Astrocyte of the spinal cord (primary cell): ENCODE measurements around the gene TUBAL3.

Source experiments
- DNase-seq: peaks from one replicate; pipeline ENCODE4 v3.0.0; 2011; ENCODE audit warnings: low read depth, low spot score
- H3K4me3 ChIP-seq: 2 replicates; pipeline ENCODE4 v1.5.1; 2011; ENCODE audit warnings: low read depth, mild to moderate bottlenecking, low read length, moderate library complexity
- CTCF ChIP-seq: IDR thresholded peaks from 2 replicates; pipeline ENCODE4 v1.5.1; 2012; ENCODE audit warnings: low read depth, mild to moderate bottlenecking, low read length, inconsistent platforms
- in situ Hi-C: cut with HindIII; loops from 2 replicates; pipeline ENCODE4 v1.10.0; 2017; ENCODE audit warnings: low sequenced_read_pairs

TUBAL3 gene

DNA sequence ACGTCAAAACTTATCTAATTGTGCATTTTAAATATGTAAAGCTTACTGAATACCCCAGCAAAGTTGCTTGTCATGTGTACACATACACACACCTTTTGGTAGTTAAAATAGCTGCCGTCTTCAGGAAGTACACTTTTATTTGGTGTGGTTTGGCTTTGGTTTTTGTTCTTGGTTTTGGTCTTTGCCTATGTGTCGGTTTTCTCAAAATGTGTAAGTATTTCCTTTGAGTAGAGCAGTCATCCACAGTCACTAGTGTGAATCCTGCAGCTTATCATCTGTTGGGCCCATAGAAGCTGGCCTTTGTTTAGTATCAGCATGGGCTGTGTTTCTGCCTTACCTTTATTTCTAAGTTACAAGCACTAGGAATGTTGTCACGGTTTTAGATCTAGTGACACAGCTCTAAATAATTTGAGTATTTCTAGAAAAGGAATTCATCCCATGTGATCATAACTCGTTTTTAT is 43.0 kb upstream of the TUBAL3 start:
- peak overlapping the region; percentile 70 for H3K4me3 ChIP-seq
- in situ Hi-C loops: no loop called here
- no peak for TF ChIP-seq CTCF
- DNase-seq: no peak

- TF ChIP-seq CTCF: no peak
- H3K4me3 ChIP-seq: peak overlapping the region; percentile 70
- in situ Hi-C loops: no loop called here
- no peak for DNase-seq
Measured at GRCh38 chr10:5447056-5447455, 42.4 kb upstream of the TUBAL3 start.

DNA sequence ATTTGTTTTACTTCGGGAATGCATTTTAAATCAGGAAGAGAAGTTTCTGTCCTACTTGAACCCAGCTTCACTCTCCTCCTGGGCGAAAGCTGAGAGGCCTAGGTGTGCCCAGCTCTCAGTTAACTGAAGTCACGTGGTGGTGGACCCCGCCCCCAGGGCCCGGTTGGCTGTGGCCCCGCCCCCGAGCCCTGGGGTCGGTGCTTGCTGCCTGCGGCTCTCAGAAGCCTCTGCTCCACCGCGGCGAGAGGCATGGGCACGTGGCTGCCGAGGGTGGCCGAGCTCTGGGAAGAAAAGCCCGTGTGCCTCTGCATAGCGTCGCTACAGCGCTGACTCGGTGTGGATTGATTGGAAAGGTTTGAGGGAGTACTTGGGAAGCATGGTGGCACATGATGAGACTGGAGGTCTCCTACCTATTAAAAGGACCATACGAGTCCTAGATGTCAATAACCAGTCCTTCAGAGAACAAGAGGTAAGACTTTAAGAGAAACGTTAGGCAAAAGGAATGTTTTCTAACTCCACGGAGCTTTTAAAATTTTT is 41.8 kb upstream of the TUBAL3 start:
- peak overlapping the region; percentile 70 for H3K4me3 ChIP-seq
- in situ Hi-C loops: no loop called here
- no peak for TF ChIP-seq CTCF

GRCh38 chr10:5445006-5445405 is 40.4 kb upstream of the TUBAL3 start:
- in situ Hi-C loops: no loop called here
- no peak for DNase-seq
- TF ChIP-seq CTCF: no peak
- no peak overlapping the region for H3K4me3 ChIP-seq

More for the DNA sequence above, 41.8 kb upstream of the TUBAL3 start:
- peak; percentile 87 for DNase-seq

DNA sequence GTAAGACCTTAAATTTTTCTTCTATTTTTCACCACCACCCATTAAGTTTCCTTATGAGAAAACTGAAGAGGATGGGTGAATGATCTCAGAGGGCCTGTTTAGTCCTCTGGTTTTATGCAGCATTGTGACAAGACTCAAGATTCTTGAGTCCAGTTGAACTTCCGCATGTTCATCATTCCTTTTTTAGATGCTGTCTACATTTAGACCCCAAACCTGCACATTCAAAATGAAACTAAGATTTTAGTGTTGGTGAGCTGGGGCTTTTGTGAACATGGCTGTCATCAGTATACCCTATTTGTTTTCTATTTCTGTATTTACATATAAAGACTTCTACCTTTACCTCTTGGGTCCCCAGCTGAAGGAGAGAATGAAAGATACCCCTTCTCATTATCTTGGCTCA is 38.8 kb upstream of the TUBAL3 start:
- no peak for DNase-seq
- TF ChIP-seq CTCF: no peak
- in situ Hi-C loops: no loop called here
- no peak overlapping the region for H3K4me3 ChIP-seq

DNA sequence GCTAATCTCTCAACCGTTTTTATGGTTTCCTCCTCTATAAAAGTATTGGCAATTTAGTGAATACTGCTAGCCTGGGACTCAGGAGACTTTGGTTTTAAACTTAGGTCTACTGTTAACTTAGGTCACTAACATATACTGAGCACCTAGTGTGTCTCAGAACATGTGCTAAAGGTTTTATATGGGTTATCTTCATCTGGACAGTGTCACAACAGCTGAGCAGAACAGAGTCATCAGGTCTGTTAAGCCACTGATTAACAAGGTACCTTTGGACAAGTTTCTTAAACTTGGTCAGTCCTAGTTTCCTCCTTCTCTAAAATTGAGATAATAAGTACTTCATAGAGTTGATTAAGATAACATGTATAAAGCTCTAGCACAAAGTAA is 38.4 kb upstream of the TUBAL3 start:
- DNase-seq: no peak
- in situ Hi-C loops: no loop called here
- no peak overlapping the region for H3K4me3 ChIP-seq
- no peak for TF ChIP-seq CTCF
